ENCODE data around the gene SPON1.
"Not testable (repeated sequence)": the region's sequence is repeated elsewhere in the genome, so short reads cannot be mapped to it uniquely, and the experiment has no call there.

The SPON1 gene

DNA sequence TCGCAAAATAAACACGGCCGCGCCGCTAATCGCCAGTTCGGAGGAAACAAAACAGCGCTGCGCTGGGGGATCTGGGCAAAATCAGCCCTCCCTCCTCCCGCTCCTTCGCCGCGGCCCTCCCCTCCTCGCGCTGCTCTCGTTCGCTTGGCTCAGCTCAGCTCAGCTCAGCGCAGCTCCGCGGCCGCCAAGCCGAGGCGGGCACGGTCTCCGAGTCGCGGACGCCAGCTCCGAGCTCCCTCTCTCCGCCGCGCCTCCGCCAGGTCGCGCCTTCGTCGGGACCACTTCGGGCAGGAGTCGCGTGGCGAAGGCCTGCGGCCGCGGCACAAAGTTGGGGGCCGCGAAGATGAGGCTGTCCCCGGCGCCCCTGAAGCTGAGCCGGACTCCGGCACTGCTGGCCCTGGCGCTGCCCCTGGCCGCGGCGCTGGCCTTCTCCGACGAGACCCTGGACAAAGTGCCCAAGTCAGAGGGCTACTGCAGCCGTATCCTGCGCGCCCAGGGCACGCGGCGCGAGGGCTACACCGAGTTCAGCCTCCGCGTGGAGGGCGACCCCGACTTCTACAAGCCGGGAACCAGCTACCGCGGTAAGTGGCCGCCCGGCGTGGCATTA lies at the start of gene SPON1:
Gene SPON1 (plus strand): TSS at position 162 of the 607 bp plus-strand sequence. CDS start 182 bp downstream, at position 344.
- Histone ChIP-seq H3K27ac (ENCODE audit: low read length) (no peak within 1 kb of the TSS), H3K4me3 (ENCODE audit: low read length) (peak within 1 kb of the TSS; percentile 67), H3K9me3 (ENCODE audit: control insufficient read depth, low read depth, low read length) (no peaks in the 10 kb centered on the region), H3K4me1 (ENCODE audit: control insufficient read depth, low read depth, low read length) (peaks cover 35% of the 10 kb centered on the region), H3K9ac (ENCODE audit: low read length) (no peak within 1 kb of the TSS), H3K27me3 (ENCODE audit: control insufficient read depth, insufficient read depth, low read length) (peaks cover 85% of the 10 kb centered on the region), H3K36me3 (ENCODE audit: control insufficient read depth, low read depth, low read length) (no peaks in the 10 kb centered on the region)

DNA sequence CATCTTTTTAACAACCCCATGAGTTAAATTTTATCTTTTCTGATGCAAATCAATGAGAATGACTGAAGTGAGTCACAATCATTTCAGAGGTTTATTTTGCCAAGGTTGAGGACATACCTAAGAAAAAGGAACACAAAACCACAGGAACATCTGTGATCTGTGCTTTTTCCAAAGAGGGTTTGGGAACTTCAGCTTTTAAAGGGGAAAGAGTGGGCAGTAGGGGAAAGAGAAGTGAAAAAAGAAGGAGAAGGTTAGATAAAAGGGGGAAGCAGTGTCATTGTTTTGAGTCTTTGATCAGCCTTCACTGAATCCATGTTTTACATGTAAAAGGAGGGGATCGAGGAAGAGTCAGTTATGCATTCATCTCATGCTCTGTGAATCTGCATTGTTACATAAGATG lies 45.3 kb upstream of the SPON1 start:
- Histone ChIP-seq H3K4me1 (ENCODE audit: control insufficient read depth, low read depth, low read length) (peaks cover 14% of the 10 kb centered on the region), H3K36me3 (ENCODE audit: control insufficient read depth, low read depth, low read length) (no peaks in the 10 kb centered on the region), H3K9me3 (ENCODE audit: control insufficient read depth, low read depth, low read length) (no peaks in the 10 kb centered on the region), H3K27ac (ENCODE audit: low read length) (no peak overlapping the region), H3K27me3 (ENCODE audit: control insufficient read depth, insufficient read depth, low read length) (no peaks in the 10 kb centered on the region), H3K9ac (ENCODE audit: low read length) (no peak overlapping the region), H3K4me3 (ENCODE audit: low read length) (no peak overlapping the region)

DNA sequence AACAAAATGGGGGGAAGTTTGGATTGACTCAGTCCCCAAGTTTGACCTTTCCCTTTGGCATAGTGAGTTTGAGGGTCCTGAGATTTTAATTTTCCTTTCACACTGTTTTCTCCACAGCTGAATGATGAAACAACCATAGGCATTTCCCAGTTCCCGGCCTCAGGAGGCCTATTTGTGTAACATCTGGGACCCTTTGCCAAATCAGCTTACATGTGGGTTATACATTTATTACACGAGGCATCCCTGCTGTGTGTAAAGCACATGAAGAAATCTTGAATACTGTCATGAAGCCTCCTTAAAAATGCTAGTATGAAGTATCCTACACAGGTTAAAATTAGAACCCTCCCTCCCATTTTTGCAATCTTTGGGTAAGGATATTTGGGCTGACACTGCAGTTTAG lies 44.6 kb upstream of the SPON1 start:
- Histone ChIP-seq H3K4me1 (ENCODE audit: control insufficient read depth, low read depth, low read length) (peaks cover 18% of the 10 kb centered on the region), H3K4me3 (ENCODE audit: low read length) (no peak overlapping the region), H3K27ac (ENCODE audit: low read length) (no peak overlapping the region), H3K27me3 (ENCODE audit: control insufficient read depth, insufficient read depth, low read length) (no peaks in the 10 kb centered on the region), H3K9me3 (ENCODE audit: control insufficient read depth, low read depth, low read length) (no peaks in the 10 kb centered on the region), H3K36me3 (ENCODE audit: control insufficient read depth, low read depth, low read length) (no peaks in the 10 kb centered on the region), H3K9ac (ENCODE audit: low read length) (no peak overlapping the region)

DNA sequence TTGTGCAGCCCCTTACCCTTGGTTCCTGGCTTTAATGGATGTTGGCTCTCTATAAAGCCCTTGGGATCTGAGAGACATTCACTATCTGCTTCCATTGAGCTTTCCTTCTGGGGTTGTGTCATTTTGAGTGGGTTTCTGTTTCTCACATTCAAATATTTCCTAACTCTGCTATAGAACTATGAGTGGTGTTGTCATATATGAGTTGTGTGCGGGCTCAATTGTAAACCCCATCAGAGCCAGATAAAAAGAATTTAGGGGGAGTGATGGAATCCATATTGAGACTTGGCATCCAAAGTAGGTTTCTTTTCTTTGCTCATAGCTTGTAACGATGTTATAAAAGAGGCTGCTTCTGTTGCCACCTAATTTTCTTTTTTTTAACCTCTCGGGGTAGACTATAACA lies 41.8 kb upstream of the SPON1 start:
- Histone ChIP-seq H3K9ac (ENCODE audit: low read length) (no peak overlapping the region), H3K36me3 (ENCODE audit: control insufficient read depth, low read depth, low read length) (no peaks in the 10 kb centered on the region)

DNA sequence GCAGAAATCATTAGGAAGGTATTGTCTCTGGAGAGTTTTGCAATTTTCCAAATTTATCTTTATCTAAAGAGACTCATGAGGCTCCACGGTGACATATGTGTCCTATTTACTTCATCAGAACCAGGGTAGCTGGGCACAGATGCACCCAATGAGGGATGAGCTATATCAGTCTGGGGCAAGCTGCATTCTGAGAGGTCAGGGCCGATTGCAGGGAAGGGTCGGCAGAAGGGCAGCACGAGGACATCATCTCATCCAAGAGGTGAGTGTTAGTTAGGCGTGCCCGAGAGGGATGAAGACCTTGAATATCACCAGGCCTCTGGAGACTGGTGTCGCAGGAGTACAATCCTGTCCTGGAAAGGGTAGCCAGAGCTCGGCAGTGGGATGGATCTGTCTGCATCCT lies 41.0 kb upstream of the SPON1 start:
- Histone ChIP-seq H3K27ac (ENCODE audit: low read length) (no peak overlapping the region), H3K4me1 (ENCODE audit: control insufficient read depth, low read depth, low read length) (peaks cover 36% of the 10 kb centered on the region), H3K36me3 (ENCODE audit: control insufficient read depth, low read depth, low read length) (no peaks in the 10 kb centered on the region), H3K4me3 (ENCODE audit: low read length) (no peak overlapping the region), H3K27me3 (ENCODE audit: control insufficient read depth, insufficient read depth, low read length) (no peaks in the 10 kb centered on the region), H3K9me3 (ENCODE audit: control insufficient read depth, low read depth, low read length) (no peaks in the 10 kb centered on the region), H3K9ac (ENCODE audit: low read length) (no peak overlapping the region)

More for the DNA sequence above, 41.8 kb upstream of the SPON1 start:
- Histone ChIP-seq H3K4me3 (ENCODE audit: low read length) (no peak overlapping the region), H3K27ac (ENCODE audit: low read length) (no peak overlapping the region), H3K9me3 (ENCODE audit: control insufficient read depth, low read depth, low read length) (no peaks in the 10 kb centered on the region), H3K27me3 (ENCODE audit: control insufficient read depth, insufficient read depth, low read length) (no peaks in the 10 kb centered on the region), H3K4me1 (ENCODE audit: control insufficient read depth, low read depth, low read length) (peaks cover 36% of the 10 kb centered on the region)

DNA sequence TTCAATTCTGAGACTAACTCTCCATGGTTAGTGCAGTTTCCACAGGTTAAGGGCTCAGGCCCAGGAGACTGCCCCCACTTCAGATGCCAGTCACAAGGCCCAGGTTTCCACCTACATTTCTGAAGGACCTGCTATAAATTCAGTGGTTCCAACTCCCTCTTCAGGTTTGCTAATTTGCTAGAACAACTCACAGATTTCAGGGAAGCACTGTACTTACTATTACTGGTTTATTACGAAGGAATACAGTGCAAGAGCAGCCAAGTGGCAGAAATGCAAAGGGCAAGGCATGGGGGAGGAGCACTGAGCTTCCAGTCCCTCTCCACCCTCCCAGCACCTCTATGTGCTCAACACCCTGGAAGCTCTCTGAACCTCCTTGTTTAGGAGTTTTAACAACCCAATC lies 39.3 kb upstream of the SPON1 start:
- H3K9me3 ChIP-seq (ENCODE audit: control insufficient read depth, low read depth, low read length): no peaks in the 10 kb centered on the region
- H3K9ac ChIP-seq (ENCODE audit: low read length): no peak overlapping the region
- H3K36me3 ChIP-seq (ENCODE audit: control insufficient read depth, low read depth, low read length): no peaks in the 10 kb centered on the region
- no peak overlapping the region for H3K4me3 ChIP-seq (ENCODE audit: low read length)
- H3K27ac ChIP-seq (ENCODE audit: low read length): no peak overlapping the region
- no peaks in the 10 kb centered on the region for H3K27me3 ChIP-seq (ENCODE audit: control insufficient read depth, insufficient read depth, low read length)
- peaks cover 22% of the 10 kb centered on the region for H3K4me1 ChIP-seq (ENCODE audit: control insufficient read depth, low read depth, low read length)

DNA sequence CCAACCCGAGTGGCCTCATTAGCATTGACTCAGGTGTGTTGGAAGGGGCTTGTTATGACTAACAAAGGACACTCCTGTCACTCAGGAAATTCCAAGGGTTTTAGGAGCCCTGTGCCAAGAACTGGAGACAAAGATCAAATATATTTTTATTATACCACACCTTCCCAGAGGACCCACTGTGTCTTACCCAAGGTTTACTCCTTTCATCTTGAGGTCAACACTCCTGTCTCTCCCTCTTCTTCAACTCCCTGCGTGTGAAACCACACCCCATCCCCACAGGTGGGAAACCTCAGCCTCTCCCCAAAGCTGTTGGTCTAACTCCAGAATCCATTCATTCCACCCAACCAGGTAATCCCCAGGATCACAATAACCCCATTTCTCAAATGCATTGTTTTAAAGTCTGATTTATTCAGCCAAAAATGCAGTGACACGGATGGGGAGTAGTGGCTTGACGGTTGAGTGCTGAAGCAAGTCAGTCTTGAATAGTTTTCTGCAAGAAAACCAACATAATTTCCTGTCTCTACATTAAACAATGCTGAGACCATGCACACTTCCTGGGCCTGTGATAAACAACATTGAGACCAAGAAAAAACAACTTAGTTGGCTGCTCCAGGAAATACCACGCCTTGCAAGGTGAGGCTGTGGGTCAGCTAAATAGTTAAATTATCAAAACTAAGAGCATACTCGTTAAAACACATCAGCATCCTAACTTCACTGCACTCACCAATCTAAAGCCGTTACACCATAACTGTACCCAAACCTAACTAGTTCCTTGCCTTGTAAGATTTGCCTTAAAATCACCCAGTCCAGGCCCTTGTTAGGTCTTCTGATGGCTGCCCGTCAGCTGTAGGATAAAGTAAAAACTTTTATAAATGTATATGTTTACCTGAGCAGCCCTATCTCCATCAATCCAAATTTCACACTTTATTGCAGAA lies 38.5 kb upstream of the SPON1 start:
- no peak overlapping the region for H3K9ac ChIP-seq (ENCODE audit: low read length)
- peaks cover 22% of the 10 kb centered on the region for H3K4me1 ChIP-seq (ENCODE audit: control insufficient read depth, low read depth, low read length)
- no peaks in the 10 kb centered on the region for H3K36me3 ChIP-seq (ENCODE audit: control insufficient read depth, low read depth, low read length)
- H3K4me3 ChIP-seq (ENCODE audit: low read length): no peak overlapping the region
- H3K27ac ChIP-seq (ENCODE audit: low read length): no peak overlapping the region
- no peaks in the 10 kb centered on the region for H3K9me3 ChIP-seq (ENCODE audit: control insufficient read depth, low read depth, low read length)
- no peaks in the 10 kb centered on the region for H3K27me3 ChIP-seq (ENCODE audit: control insufficient read depth, insufficient read depth, low read length)

DNA sequence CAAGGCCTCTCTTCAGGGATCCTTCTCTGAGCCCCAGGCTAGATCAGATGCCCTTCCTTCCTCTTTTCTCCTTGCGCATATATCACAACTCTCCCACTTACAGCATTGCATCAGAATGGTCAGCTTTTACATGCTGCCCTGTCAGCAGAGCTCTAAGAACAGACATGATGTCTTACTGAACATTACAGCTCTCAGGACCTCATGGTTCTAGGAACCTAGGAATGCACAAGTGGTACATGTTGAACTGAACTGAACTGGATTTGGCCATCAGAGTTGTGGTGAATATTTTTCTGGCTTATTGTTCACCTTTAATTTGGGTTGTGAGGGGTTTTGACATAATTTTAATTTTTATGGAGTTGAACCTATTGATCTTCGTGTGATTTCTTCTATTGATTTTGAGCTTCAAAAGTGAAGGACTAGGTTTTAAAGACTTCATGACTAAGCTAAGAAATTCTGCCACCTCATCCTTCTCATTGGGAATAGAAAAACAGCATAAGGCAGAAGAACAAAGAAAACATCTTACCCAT lies 37.7 kb upstream of the SPON1 start:
- H3K27ac ChIP-seq (ENCODE audit: low read length): no peak overlapping the region
- no peak overlapping the region for H3K4me3 ChIP-seq (ENCODE audit: low read length)
- H3K4me1 ChIP-seq (ENCODE audit: control insufficient read depth, low read depth, low read length): peaks cover 22% of the 10 kb centered on the region
- H3K9me3 ChIP-seq (ENCODE audit: control insufficient read depth, low read depth, low read length): no peaks in the 10 kb centered on the region
- H3K36me3 ChIP-seq (ENCODE audit: control insufficient read depth, low read depth, low read length): no peaks in the 10 kb centered on the region
- no peak overlapping the region for H3K9ac ChIP-seq (ENCODE audit: low read length)
- H3K27me3 ChIP-seq (ENCODE audit: control insufficient read depth, insufficient read depth, low read length): no peaks in the 10 kb centered on the region

DNA sequence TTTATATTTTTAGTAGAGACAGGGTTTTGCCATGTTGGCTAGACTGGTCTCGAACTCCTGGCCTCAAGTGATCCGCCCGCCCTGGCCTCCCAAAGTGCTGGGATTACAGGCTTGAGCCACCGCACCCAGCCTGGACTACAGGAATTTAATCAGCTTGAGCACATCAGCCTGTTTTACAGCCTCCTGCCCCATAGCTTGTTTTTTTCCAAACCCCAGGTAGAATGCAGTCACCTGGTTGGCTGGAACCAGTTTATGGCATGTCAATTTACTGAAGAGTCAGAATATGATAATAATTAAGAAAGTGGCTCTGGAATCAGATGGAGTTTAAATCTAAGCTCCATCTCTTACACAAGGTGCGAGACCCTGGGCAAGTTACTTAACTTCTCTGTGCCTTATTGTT lies 36.2 kb upstream of the SPON1 start:
- H3K4me1 ChIP-seq (ENCODE audit: control insufficient read depth, low read depth, low read length): peaks cover 22% of the 10 kb centered on the region

DNA sequence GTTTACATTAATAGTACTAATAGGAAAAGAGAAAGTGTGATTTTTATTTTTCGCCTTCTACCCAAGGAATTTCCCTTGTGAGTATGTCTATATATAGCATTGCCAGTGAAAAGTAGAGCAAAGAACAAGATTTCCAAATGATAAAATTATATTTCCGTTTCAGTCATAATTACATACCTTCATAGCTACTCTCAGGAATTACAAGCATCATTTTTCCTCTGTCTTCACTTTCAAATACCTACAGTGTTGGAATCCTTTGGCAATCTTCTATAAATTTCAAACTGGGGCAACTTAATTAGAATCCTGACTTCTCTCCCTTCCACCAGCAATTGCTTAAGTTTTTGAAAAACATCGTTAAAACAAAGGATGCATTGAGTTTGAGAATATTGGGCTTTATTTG lies 35.5 kb upstream of the SPON1 start:
- Histone ChIP-seq H3K9me3 (ENCODE audit: control insufficient read depth, low read depth, low read length) (no peaks in the 10 kb centered on the region), H3K9ac (ENCODE audit: low read length) (no peak overlapping the region), H3K4me1 (ENCODE audit: control insufficient read depth, low read depth, low read length) (peaks cover 22% of the 10 kb centered on the region), H3K36me3 (ENCODE audit: control insufficient read depth, low read depth, low read length) (no peaks in the 10 kb centered on the region), H3K4me3 (ENCODE audit: low read length) (no peak overlapping the region), H3K27ac (ENCODE audit: low read length) (no peak overlapping the region), H3K27me3 (ENCODE audit: control insufficient read depth, insufficient read depth, low read length) (no peaks in the 10 kb centered on the region)

More for the DNA sequence above, 36.2 kb upstream of the SPON1 start:
- H3K9ac ChIP-seq (ENCODE audit: low read length); H3K9me3 ChIP-seq (ENCODE audit: control insufficient read depth, low read depth, low read length); H3K27ac ChIP-seq (ENCODE audit: low read length); H3K27me3 ChIP-seq (ENCODE audit: control insufficient read depth, insufficient read depth, low read length); H3K36me3 ChIP-seq (ENCODE audit: control insufficient read depth, low read depth, low read length); H3K4me3 ChIP-seq (ENCODE audit: low read length): not testable (repeated sequence)

DNA sequence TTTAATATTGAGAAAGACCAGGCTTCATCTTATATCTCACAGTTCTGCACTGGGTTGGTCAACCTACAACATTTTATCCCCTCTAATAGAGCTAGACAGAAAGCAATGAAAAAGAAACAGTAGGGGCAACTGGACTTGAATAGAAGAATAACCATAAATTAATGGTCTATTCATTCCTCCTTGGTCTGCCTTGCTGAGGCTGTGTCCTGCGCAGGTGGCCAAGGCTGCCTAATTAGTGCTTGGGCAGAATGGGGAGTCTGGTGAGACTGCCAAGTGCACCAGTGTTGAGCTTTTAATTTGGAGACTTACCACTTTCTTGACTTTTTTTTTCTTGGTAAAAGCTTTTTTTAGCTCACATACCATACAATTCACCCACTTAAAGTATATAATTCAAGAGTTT lies 35.0 kb upstream of the SPON1 start:
- Histone ChIP-seq H3K4me1 (ENCODE audit: control insufficient read depth, low read depth, low read length) (peaks cover 22% of the 10 kb centered on the region), H3K27me3 (ENCODE audit: control insufficient read depth, insufficient read depth, low read length) (no peaks in the 10 kb centered on the region), H3K27ac (ENCODE audit: low read length) (no peak overlapping the region), H3K9ac (ENCODE audit: low read length) (no peak overlapping the region), H3K4me3 (ENCODE audit: low read length) (no peak overlapping the region), H3K9me3 (ENCODE audit: control insufficient read depth, low read depth, low read length) (no peaks in the 10 kb centered on the region), H3K36me3 (ENCODE audit: control insufficient read depth, low read depth, low read length) (no peaks in the 10 kb centered on the region)
